Measurements from ENCODE around the gene TACC2.

The TACC2 gene

DNA sequence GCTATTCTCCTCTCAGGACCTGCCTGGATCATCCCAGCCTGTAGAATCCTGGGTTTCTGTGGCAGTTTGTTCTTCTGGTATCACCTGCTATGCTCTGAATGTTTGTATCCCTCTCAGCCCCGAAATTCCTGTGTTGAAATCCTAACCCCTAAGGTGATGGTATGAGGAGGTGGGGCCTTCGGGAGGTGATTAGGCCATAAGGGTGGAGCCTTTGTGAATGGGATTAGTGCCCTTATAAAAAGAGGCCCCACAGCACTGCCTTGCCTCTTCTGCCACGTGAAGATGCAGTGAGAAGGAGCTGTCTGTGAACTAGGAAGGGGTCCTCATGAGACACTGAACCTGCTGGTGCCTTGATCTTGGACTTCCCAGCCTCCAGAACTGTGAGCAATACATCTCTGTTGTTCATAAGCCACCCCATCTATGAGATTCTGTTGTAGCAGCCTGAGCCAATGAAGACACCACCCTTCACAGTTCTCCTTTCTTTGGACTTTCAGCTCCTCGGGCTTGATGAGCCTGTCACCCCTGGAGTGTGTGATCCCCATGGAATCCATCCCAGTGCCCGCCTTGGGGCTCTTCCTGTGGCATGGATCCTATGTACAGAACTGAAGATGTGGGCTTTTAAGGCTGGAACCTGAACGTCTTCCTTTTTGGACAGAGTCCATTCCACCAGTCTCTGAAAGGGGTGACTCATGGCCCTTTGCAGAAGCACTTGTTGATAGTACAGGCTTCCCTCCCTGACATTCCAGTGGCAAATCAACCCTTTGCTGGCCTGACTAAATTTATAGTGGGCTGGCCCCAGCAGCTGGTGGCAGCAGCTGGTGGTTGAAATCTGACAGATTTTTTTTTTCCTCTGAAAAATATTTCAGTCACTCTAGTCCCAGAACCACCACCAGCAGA is 138.0 kb downstream of the TACC2 start:
- no peak for DNase-seq

DNA sequence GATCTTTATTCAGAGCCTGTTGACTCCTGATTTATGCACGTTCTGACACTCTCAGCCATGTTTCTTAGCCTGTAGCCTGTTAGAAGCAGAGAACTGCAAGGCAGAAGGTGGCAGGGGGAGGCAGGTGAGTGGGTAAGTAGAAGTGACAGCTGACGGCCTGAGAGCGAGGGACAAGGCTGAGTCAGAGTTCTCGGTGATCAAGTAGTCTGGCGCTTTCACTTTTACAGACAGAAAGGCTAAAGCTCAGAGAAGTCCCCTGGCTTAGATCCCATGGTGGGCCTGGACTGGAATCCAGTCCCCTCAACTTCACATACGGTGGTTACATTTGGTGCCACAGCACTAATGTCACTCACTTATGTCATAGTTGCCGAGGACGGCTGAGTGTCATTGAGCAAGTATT is 139.0 kb downstream of the TACC2 start:
- no peak for DNase-seq

DNA sequence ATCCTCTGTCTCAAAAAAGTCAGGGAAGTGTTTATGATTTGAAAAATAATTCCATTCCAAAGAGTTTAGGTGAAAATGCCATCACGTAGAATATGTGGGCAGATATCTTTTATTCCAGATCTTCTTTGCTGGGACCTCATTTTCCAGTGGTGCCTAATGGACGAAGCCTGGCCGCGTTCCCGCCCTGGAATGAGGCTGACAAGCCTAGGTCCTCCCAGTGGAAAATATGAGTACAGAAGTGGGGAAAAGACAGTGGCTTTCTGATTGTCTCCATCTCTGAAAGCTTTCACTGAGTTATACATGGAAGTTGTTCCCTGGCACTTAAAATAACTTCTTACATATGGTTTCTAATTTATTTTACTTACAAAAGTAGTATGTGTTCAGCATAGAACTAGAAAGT is 139.4 kb downstream of the TACC2 start:
- no peak for DNase-seq

DNA sequence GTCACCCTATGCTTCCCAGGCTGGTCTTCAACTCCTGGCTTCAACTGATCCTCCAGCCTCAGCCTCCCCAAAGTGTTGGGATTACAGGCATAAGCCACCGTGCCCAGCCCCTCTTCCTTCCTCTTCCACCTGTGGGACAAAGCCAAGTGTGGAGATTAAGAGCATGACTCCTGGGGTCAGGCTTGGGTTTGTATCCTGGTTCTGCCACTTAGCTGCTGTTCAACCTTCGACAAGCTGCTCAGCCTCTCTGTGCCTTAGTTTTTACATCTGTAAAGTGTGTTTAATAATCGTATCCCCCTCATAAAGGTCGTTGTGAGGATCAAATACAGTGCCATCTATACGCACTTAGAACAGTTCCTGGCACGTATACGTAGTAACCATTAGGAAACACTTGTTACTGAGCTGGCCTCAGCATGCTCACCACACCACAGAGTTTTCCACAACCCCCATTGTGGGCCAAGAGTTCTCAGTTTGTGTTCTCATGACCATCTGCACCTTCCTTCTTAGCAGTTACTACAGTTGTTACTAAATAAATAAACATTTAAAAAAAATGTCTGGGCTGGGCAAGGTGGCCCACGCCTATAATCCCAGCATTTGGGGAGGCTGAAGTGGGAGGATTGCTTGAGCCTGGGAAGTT is 141.6 kb downstream of the TACC2 start:
- DNase-seq, result no peak

DNA sequence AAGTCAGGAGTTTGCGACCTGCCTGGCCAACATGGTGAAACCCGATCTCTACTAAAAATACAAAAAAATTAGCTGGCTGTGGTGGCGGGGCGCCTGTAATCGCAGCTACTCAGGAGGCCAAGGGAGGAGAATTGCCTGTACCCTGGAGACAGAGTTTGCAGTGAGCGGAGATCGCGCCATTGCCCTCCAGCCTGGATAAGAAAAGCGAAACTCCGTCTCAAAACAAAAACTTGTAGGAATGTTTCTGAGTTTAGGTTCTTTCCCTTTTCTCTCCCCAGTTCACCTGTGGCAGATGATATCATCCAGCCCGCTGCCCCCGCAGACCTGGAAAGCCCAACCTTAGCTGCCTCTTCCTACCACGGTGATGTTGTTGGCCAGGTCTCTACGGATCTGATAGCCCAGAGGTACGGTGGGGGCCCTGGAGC is 143.4 kb downstream of the TACC2 start:
- DNase-seq, result no peak

DNA sequence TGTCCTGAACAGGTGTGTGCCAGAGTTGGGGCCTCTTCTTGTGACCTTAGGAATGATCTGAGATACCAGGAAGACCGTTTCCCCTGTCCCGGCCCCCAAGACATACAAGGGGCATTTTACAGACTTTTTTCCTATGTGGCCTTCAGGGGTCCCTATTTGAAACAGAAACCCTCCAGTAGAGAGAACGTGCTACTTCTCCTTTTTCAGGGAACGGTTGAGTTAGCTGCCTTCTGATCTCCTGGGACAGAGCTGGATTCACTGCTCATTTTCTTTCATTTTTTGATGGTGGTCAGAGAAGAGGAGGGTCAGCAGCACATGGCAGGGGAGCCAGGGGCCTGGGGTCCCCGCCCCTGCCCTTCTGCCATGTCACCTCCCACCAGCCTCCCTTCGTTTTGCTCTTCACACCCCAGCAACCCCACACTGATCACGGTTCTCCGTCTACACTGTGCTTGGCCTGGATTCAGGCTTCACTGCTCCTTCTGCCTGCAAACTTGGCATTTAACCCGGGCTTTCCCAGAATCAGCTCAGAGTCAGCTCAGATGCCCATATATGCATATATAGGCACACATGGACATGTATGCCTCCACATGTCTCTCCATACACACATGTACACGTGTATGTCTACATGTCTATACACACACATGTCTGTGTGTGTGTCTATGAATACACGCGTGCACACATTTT is 144.1 kb downstream of the TACC2 start:
- DNase-seq, result no peak

DNA sequence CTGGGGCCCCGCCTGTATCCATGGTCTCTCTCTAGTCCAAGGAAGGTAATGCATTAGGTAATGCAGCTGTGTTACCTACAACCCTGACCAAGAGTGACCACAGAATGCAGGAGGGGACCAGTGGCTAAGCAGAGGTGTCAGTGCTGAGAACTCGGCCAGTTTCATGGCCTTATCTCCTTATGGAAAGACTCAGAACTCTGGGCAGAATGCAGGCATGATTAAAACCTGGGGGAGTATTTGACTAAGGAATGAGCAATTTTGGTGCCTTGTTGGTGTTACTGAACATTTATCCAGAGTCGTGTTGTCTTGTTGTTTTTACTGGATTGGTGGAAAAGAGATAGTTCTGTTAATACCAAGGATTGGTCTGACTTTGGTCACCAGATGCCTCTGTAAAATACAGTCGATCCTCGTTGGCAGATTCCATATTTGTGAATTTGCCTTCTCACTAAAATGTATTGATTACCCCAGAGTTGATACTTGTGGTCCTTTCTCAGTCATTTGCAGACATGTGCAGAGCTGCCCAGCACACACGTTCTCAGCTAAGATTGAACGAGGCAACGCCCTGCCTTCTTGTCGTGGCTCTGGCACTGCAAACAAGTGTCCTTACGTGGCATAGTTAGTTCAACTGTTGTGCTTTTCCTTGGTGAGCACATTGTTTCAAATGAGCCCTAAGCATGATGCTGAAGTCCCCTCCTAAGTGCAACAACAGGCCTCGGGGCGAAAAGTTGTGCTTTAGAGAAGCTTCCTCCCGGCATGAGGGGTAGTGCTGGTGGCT is 146.5 kb downstream of the TACC2 start:
- DNase-seq, result no peak

DNA sequence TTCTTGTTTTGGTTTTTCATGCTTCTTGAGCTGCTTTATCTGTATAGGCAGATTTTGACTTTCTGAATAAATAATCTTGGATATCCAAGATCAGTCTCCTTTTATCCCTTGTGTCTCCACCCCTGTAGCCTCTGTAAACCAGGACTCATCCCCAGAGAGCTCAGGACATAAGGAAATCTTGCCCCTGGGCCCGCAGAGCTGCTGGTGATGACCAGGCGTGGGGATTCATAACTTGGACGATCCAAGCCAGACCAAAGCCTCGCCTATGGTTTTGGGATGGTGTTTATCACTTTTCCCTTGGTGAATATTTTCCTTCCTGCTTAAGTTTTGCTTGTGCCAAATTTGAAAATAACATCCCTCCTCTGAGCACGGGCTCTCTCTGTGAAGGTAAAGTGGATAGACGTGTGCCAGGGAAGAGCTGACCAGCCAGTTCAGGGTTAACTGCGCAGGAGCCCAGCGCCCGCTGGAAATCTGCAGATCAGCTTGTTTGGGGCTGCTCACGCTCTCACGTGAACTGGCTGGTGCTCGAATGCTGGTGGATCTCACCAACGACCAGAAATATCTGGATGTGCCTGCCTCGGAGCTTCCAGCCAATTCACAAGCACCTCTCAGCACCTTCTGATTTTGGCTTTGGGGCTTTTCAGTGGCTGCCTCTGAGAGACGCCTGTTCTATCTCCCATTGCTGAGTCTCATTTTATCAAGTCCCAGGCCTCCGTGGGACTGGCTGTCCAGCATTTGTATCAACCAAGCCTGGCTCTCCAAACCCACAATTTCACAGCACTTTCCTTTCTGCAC is 150.1 kb downstream of the TACC2 start:
- no peak for DNase-seq

DNA sequence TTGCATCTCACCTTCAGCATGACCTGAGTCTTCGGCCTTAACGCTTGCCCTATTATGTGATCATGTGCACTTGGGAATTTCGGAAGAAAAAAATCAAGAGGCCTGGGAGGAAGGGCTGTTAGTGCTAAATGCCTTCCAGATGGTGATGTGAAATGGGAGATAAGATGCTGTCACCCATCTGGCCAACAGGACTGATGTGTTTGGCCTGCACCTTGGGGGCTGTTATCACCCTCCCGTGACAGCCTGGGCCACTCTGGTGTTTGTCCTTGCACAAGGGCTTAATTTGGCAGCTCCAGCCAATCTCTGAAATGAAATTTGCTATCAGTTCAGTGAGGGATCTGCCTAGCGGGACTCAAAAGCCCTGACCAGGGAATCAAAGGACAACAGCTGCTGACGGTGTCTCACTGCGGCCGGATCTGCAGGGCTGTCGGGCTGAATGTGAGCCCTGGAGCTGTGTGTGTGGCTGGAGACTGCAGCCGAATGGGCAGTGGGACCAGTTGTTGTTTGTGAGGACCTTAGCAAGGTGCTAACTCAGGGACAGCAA is 150.7 kb downstream of the TACC2 start:
- no peak for DNase-seq

DNA sequence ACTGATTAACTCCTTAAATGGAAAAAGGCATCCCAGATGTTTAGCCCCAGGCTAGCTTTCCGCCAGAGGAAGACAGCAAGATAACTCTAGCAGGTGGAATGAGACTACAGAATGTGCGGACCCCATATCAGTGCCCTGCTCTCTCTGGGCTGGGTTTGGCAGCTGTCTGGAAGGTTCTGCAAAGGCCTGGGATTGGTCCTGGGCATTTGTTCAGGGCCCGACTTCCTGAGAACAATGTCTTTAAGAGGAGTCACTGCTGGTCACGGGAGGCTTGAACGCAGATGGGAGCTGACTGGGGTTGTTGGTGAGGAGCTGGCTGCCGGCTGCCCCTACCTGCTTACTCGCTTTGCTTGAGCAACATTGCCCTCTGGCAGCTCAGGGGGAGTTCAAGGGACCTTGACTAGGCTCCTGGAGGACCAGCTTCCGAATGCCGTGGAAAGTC is 151.5 kb downstream of the TACC2 start:
- no peak for DNase-seq

DNA sequence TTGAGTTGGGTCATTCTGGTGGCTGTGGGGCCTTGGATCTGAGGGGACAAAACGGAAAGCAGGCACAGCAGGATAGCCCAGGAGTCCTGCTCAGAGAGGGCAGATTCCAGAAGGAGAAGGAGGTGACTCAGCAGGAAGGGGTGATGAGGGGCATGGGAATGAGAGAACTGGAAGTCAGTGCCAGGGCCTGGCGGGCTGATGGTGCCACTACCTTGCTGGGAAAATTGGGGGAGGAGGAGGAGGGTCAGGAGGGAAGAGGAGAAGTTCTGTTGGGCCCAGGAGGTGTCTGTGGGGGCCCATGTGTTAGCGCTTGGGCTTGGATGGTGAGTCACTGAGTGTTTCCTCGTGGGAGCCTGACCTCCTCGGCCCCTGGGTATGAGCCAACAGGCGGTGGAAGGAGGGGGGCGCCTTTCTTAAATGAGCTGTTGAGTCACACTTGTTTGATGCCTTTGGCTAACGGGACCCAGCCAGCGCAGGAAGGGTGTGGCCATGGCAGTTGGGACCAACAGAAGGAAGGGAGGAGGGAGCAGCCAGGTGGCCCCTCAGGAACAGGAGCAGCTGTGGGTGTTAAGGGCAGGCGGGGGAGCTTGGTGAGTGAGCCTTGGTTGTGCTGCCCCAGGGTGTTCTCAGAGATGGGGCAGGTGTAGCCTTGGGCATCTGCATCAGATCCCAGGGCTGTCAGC is 152.1 kb downstream of the TACC2 start:
- DNase-seq, result no peak

DNA sequence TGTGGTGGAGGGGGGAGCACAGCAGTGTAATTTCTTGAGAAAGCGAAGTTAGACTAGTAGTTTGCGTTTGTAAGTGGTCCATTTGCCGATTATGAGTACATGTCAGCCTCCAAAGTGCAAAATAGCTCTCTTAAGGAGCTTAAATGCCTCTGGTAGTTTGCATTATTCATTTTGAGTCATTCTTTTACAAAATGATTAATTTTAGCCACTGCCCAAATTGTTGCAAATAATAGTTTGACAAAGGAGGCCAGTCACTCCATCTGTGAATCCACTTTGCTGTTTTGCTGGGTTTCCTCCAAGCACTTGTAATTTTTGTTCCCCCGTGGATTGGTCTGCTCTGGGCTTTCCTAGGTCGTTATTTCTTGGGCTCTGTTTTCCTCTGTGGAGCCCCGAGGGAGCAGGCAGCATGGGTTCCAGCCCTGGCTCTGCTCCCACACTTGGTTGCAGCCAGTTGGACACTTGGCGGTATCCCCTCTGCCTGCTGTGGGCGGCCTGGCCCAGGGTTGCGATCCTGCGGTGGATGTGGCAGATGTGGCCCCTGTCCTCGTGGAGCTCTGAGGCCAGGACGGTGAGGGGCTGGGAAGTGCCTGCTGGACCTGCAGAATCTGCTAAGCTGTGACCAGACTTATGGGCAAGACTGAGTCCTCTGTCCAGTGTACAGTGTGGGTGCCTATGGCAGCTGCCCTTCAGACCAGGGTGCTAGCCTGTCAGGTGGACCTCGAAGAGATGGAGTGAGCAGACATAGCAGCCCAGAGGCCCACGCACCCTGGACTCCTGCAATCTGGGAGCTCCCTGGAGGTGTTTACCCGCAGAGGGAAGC is 153.1 kb downstream of the TACC2 start:
- no peak for DNase-seq

DNA sequence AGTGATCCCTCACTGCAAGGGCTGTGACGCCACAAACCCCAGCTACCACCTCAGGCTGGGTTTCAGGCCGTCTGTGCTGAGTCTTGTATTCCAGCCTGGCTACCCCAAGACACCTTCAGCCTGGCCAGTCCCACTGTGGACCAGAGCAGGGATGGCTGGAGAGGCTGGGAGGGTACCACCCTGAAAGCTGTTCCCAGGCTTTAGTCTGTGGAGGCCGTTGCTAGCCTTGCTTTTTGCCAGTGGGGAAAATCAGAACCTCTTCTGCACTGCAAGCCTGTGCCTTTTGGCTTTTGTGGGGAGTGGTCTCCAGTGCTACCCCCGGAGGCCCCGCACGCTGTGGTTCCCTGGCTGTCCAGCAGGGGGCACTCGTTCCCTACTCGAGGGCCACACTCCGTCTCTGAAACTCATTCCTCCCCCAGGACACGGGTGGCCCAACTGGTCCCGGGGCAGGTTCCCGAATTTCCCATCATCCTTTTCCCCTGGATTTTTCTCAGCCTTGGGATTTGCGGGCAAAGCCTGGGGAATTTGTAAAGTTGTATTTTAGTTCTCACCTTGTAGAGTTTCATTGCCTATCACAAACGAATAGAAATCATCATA is 153.8 kb downstream of the TACC2 start:
- no peak for DNase-seq

DNA sequence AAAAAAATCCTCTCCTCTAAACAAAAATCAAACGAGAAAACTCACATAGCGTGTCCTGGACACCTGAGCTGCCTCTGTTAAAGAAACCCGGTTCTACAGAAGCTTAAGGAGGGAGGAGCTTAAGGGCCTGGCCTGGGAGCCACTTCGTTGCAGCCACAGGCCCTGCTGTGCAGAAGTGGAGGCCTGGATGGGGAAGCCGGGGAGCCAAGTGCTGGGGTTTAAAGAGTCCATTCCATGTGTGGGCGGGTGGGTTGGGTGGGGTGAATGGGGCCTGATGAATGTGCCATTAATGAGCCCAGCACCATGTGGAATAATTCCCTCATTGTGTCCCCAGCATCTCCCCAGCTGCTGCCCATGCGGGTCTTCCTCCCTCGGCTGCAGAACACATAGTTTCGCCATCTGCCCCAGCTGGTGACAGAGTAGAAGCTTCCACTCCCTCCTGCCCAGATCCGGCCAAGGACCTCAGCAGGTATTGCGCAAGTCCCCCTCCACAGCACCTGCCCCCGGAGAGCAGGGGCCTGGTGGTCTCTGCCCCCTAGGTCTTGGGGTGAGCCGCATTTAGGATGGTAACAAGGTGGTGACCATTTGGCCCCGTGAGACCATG is 154.4 kb downstream of the TACC2 start:
- no peak for DNase-seq

DNA sequence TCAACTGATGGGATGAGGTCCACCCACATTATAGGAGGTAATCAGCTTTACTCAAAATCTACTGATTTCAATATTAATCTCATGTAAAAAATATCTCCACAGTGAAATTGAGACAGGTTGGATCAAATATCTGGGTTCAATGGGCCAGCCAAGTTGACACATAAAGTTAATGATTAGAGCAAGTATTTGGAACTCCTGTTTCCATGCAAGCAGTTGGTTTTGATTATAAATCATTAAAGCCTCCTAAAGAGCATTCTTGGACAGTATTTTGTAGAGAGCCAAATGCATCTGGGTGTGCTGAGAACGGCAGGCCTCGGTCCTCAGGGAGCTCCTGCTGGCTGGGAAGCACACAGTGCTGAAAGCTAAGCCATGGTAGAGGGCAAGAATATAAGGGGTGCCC is 155.2 kb downstream of the TACC2 start:
- no peak for DNase-seq

DNA sequence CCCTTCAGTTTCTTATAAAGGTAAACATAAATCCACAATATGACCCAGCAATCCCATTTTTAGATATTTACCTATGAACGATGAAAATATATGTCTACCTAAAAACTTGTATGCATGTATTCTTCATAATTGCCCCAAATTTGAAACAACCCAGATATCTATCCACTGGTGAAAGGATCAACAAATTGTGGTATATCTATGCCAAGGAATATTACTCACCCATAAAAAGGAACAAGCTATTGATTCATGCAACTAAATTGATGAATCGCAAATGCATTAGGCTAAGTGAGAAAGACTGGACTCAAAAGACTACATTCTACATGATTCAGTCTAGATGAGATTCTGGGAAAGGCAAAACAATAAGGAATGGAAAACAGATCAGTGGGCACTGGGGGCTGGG is 156.2 kb downstream of the TACC2 start:
- no peak for DNase-seq

DNA sequence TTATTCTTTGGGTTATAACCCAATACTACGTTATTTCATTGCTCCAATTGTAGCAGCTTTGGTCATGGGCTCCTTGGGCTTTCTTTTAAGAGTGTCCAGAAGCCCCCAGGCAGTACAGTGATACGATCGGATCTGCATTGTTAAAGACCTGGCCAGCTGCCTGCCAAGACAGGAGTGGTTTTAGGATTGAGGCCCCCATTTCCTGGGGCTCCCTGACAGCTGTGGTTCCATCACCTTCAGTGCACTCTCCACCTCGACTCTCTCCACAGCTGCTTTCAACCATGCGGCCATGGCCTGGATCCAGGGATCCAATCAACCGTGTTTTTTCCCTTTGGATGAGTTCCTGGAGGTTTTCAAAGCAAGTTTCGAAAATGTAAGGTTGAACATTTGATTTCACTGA is 158.7 kb downstream of the TACC2 start:
- DNase-seq, result no peak

DNA sequence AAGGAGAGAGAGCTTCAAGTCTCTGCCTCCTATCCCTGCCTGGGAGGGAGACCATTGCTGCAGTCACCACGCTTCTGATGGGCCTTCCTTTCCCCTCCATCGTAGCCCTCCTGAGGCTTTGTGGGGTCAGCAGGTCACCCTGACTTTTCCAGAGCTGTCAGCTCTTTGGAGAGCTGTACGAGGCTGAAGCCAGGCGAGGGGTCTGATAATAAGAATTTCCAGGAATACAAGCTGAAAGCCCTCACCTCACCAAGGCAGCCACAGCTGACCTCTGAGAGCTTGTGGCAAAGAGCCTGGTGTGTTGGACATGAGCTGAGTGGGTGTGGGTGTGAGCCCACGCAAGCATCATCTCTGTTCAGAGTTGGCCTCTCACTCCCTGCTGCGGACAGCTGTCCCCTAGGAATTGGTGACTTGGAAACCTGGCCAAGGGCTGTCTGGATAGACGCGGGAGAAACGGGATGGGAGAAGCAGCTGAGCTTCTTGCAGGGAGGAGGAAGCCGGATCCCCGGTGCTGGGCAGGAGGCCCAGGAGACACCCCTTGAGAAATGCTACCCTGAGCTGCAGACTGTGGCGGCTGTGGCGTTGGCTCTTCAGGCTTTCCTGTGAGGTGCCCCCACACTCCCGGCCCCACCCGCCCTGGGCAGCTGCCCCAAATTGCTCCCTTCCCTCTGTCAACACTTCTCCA is 160.1 kb downstream of the TACC2 start:
- no peak for DNase-seq
